ENCODE measurements around the gene DHRS9. TPM values are rescaled to one million over a fixed set of nuclear protein-coding genes. Genes with fewer than 3 reads are reported as not detected.

DHRS9 gene
- total and polyA plus RNA-seq, 9 of the 15 experiments (the other 6 are each of a cell fraction or from before 2014, with no cell fraction given): 0.27 to 1.7 (median 0.69) TPM

DNA sequence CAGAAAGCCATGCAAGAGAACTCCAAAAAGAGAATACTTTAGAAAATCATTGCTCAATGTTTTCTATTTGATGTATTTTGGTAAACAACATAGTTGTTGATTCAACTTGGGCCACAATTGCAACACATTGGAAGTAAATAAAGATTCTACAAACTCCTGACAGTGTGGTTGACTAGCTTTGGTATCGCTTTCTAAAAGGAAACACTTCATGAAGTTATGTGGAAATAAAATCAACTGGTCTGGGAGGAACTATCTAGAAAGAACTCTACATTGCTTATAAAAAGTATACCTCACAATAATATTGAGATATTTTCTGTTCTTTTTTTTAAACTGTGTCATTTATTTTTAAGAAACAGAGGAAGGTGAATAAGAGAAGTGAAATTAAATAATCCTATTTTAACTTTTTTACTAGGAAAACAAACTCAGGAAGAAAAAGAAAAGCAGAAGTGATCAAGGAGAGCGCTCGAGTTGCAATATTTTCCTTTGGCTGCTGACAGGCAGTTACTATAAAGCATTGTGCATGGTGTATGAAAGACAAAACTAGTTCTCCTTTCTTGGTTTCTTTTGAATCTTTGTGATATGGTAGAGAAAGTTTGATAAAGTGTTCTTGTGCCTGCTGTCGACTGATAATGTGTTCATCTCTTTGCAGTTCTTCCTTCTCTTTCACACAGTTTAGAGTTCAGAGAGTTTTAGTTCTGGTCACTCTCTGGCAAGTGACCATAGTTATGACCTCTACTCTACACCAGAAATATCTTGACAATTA lies 3.0 kb downstream of the DHRS9 start (continued):
- TF ChIP-seq HNRNPLL (IDR thresholded peaks at IDR 0.05; ENCODE audit: low read depth, low read length, poor library complexity, severe bottlenecking) (no peak), SIN3A (IDR thresholded peaks at IDR 0.05; ENCODE audit: borderline replicate concordance in 2 of 2, control insufficient read depth in 1 of 2, low read depth in 2 of 2, low read length in 2 of 2) (no peak), NFIX (CRISPR knock-in tag; IDR thresholded peaks at IDR 0.05; ENCODE audit: low read depth) (no peak), NR2C2 (CRISPR knock-in tag; IDR thresholded peaks at IDR 0.05) (no peak), NR2C2 (tag; IDR thresholded peaks at IDR 0.05) (peak; percentile 37; the same call in 1 of the 2 replicates), SPI1 (IDR thresholded peaks at IDR 0.05; ENCODE audit: borderline replicate concordance, low read depth, low read length) (peak; percentile 96), POLR2G (IDR thresholded peaks at IDR 0.05; ENCODE audit: low read depth, low read length) (no peak), SETDB1 (IDR thresholded peaks at IDR 0.05; ENCODE audit: low read length) (no peak), ERF (CRISPR knock-in tag; IDR thresholded peaks at IDR 0.05) (no peak), PYGO2 (tag; IDR thresholded peaks at IDR 0.05) (no peak), CCAR2 (IDR thresholded peaks at IDR 0.05; ENCODE audit: low read depth, low read length) (no peak), ZBTB8A (IDR thresholded peaks at IDR 0.05; ENCODE audit: partially characterized antibody) (no peak), ZNF583 (CRISPR knock-in tag; IDR thresholded peaks at IDR 0.05) (no peak; the same call in 1 of the 2 replicates), SRSF9 (IDR thresholded peaks at IDR 0.05; ENCODE audit: borderline replicate concordance, low read depth, low read length) (no peak), NFIC (IDR thresholded peaks at IDR 0.05) (peak; percentile 59)
- TF ChIP-seq, protein P1, sequence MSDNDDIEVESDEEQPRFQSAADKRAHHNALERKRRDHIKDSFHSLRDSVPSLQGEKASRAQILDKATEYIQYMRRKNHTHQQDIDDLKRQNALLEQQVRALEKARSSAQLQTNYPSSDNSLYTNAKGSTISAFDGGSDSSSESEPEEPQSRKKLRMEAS (CRISPR knock-in tag; IDR thresholded peaks at IDR 0.05): no peak
- TF ChIP-seq, protein P2, sequence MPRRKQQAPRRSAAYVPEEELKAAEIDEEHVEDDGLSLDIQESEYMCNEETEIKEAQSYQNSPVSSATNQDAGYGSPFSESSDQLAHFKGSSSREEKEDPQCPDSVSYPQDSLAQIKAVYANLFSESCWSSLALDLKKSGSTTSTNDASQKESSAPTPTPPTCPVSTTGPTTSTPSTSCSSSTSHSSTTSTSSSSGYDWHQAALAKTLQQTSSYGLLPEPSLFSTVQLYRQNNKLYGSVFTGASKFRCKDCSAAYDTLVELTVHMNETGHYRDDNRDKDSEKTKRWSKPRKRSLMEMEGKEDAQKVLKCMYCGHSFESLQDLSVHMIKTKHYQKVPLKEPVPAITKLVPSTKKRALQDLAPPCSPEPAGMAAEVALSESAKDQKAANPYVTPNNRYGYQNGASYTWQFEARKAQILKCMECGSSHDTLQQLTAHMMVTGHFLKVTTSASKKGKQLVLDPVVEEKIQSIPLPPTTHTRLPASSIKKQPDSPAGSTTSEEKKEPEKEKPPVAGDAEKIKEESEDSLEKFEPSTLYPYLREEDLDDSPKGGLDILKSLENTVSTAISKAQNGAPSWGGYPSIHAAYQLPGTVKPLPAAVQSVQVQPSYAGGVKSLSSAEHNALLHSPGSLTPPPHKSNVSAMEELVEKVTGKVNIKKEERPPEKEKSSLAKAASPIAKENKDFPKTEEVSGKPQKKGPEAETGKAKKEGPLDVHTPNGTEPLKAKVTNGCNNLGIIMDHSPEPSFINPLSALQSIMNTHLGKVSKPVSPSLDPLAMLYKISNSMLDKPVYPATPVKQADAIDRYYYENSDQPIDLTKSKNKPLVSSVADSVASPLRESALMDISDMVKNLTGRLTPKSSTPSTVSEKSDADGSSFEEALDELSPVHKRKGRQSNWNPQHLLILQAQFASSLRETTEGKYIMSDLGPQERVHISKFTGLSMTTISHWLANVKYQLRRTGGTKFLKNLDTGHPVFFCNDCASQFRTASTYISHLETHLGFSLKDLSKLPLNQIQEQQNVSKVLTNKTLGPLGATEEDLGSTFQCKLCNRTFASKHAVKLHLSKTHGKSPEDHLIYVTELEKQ (CRISPR knock-in tag; IDR thresholded peaks at IDR 0.05): no peak
- TF ChIP-seq, protein P3, sequence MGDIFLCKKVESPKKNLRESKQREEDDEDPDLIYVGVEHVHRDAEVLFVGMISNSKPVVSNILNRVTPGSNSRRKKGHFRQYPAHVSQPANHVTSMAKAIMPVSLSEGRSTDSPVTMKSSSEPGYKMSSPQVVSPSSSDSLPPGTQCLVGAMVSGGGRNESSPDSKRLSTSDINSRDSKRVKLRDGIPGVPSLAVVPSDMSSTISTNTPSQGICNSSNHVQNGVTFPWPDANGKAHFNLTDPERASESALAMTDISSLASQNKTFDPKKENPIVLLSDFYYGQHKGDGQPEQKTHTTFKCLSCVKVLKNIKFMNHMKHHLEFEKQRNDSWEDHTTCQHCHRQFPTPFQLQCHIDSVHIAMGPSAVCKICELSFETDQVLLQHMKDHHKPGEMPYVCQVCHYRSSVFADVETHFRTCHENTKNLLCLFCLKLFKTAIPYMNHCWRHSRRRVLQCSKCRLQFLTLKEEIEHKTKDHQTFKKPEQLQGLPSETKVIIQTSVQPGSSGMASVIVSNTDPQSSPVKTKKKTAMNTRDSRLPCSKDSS (IDR thresholded peaks at IDR 0.05; ENCODE audit: low read depth, partially characterized antibody): no peak
